GM23338 (cell line): Measurements from ENCODE around the gene PDXK. TPM values are rescaled to one million over a fixed set of nuclear protein-coding genes. Genes with fewer than 3 reads are reported as not detected.

Experiments
- ATAC-seq: fragments of 200-7000 bp; cut with Tn5 transposase; 3 replicates; pipeline ENCODE4 v1.9.1; 2020
- DNase-seq: peaks from one replicate; pipeline ENCODE4 v3.0.0-alpha.2; 2015; ENCODE audit warnings: low spot score
- H2AFZ ChIP-seq: fragments of 200-600 bp; sonication (generic); 2 replicates; pipeline ENCODE4 v1.8.0; 2016; ENCODE audit warnings: antibody characterized with exemption, mild to moderate bottlenecking, moderate library complexity
- H3F3A ChIP-seq: fragments of 200-600 bp; sonication (generic); replicated peaks from 2 replicates; pipeline ENCODE4 v1.8.0; 2017; ENCODE audit warnings: antibody characterized with exemption, mixed run types, low read depth
- H3K27ac ChIP-seq: fragments of 200-600 bp; sonication (generic); 2 replicates; pipeline ENCODE4 v1.6.1; 2016; ENCODE audit warnings: low read depth
- H3K27me3 ChIP-seq: fragments of 200-600 bp; sonication (generic); 2 replicates; pipeline ENCODE4 v1.8.0; 2016; ENCODE audit warnings: mild to moderate bottlenecking, mixed run types, moderate library complexity; ENCODE audit not compliant: insufficient read depth
- H3K36me3 ChIP-seq: fragments of 200-600 bp; sonication (generic); 2 replicates; pipeline ENCODE4 v1.8.0; 2016; ENCODE audit warnings: mild to moderate bottlenecking; ENCODE audit not compliant: insufficient read depth
- H3K4me1 ChIP-seq: fragments of 200-600 bp; sonication (generic); 2 replicates; pipeline ENCODE4 v1.8.0; 2016; ENCODE audit warnings: mild to moderate bottlenecking, moderate library complexity; ENCODE audit not compliant: insufficient read depth
- H3K4me2 ChIP-seq: fragments of 200-600 bp; sonication (generic); 2 replicates; pipeline ENCODE4 v1.7.1; 2017; ENCODE audit warnings: mixed run types
- H3K4me3 ChIP-seq: fragments of 200-600 bp; sonication (generic); 2 replicates; pipeline ENCODE4 v1.6.1; 2016; ENCODE audit warnings: mixed run types
- H3K79me2 ChIP-seq: fragments of 200-600 bp; sonication (generic); replicated peaks from 2 replicates; pipeline ENCODE4 v1.8.0; 2017; ENCODE audit warnings: mild to moderate bottlenecking; ENCODE audit not compliant: insufficient read depth
- H3K9me2 ChIP-seq: fragments of 200-600 bp; sonication (generic); 2 replicates; pipeline ENCODE4 v1.8.0; 2017; ENCODE audit not compliant: insufficient read depth
- H4K20me1 ChIP-seq: fragments of 200-600 bp; sonication (generic); replicated peaks from 2 replicates; pipeline ENCODE4 v1.8.0; 2017; ENCODE audit warnings: mild to moderate bottlenecking; ENCODE audit not compliant: insufficient read depth
- H3K27ac Mint-ChIP-seq: 2 replicates; pipeline ENCODE4 v1.8.0; 2020; ENCODE audit warnings: inconsistent platforms, mild to moderate bottlenecking, moderate library complexity, mixed read lengths
- H3K27me3 Mint-ChIP-seq: 3 replicates; pipeline ENCODE4 v1.8.0; 2022; ENCODE audit warnings: low read depth, mild to moderate bottlenecking, moderate library complexity, mixed read lengths, inconsistent platforms; ENCODE audit not compliant: insufficient read depth, poor library complexity
- H3K36me3 Mint-ChIP-seq: 3 replicates; pipeline ENCODE4 v1.8.0; 2021; ENCODE audit warnings: low read depth, mild to moderate bottlenecking, inconsistent platforms, moderate library complexity, mixed read lengths
- H3K4me1 Mint-ChIP-seq: 3 replicates; pipeline ENCODE4 v1.8.0; 2020; ENCODE audit warnings: mild to moderate bottlenecking, inconsistent platforms, mixed read lengths
- H3K4me3 Mint-ChIP-seq: 3 replicates; pipeline ENCODE4 v1.8.0; 2021; ENCODE audit warnings: moderate library complexity, mild to moderate bottlenecking, inconsistent platforms, mixed read lengths
- H3K9me3 Mint-ChIP-seq: 3 replicates; pipeline ENCODE4 v1.8.0; 2020; ENCODE audit warnings: moderate library complexity, mild to moderate bottlenecking, inconsistent platforms, mixed read lengths
- CREB1 ChIP-seq: fragments of 250-450 bp; sonication (Bioruptor Pico); IDR thresholded peaks from 2 replicates; pipeline ENCODE4 v1.5.0; 2020; ENCODE audit warnings: low read depth, mild to moderate bottlenecking, moderate library complexity
- CTCF ChIP-seq, 2 experiments: fragments of 200-600 bp in 1 of 2; sonication (generic) in 1 of 2; conservative IDR thresholded peaks; 2 replicates each; pipeline versions ENCODE4 v1.5.1 to v1.6.1; 2016 to 2017; ENCODE audit warnings: antibody characterized with exemption in 2 of 2, low read depth in 2 of 2, mild to moderate bottlenecking in 2 of 2, moderate library complexity in 1 of 2
- ETS1 ChIP-seq: IDR thresholded peaks from 2 replicates; pipeline ENCODE4 v1.6.1; 2016; ENCODE audit warnings: antibody characterized with exemption
- EZH2phosphoT487 ChIP-seq: fragments of 200-600 bp; sonication (generic); IDR thresholded peaks from one replicate; pipeline ENCODE4 v1.8.1; 2018; ENCODE audit warnings: antibody characterized with exemption; ENCODE audit not compliant: unreplicated experiment
- NANOG ChIP-seq: IDR thresholded peaks from 2 replicates; pipeline ENCODE4 v1.6.1; 2016; ENCODE audit warnings: antibody characterized with exemption, borderline replicate concordance
- POLR2AphosphoS5 ChIP-seq: IDR thresholded peaks from 2 replicates; pipeline ENCODE4 v1.6.1; 2016; ENCODE audit warnings: antibody characterized with exemption, low read depth
- STAT1 ChIP-seq: IDR thresholded peaks from one replicate; pipeline ENCODE4 v1.6.1; 2016; ENCODE audit warnings: antibody characterized with exemption; ENCODE audit not compliant: unreplicated experiment
- ZNF114 ChIP-seq: fragments of 250-450 bp; sonication (Bioruptor Pico); IDR thresholded peaks from 2 replicates; pipeline ENCODE4 v1.5.0; 2020; ENCODE audit warnings: mild to moderate bottlenecking, moderate library complexity
- ZNF331 ChIP-seq: fragments of 250-450 bp; sonication (Bioruptor Pico); IDR thresholded peaks from 2 replicates; pipeline ENCODE4 v1.5.0; 2020; ENCODE audit warnings: low read depth, mild to moderate bottlenecking, moderate library complexity
- ZNF462 ChIP-seq: fragments of 250-450 bp; sonication (Bioruptor Pico); IDR thresholded peaks from 2 replicates; pipeline ENCODE4 v1.5.0; 2020; ENCODE audit warnings: mild to moderate bottlenecking, moderate library complexity
- polyA plus RNA-seq: library from polyadenylated mRNA; unstranded; fragments of >200 nt; fragmentation: Nextera tagmentation; extraction: Ambion mirVana; gene quantifications from 2 replicates; pipeline ENCODE4 v1.2.1, GENCODE V29; 2016
- total RNA-seq: library from RNA; depleted of rRNA; stranded (reverse); fragments of >200 nt; shearing (Covaris generic); gene quantifications from 2 replicates; pipeline ENCODE4 v1.2.3, GENCODE V29; 2014

The PDXK gene
- total and polyA plus RNA-seq, 2 experiments from 2014 or later, result 53.2 to 66.3 TPM

GRCh38 chr21:43727519-43728153, 8.7 kb downstream of the PDXK start:
- H3K27ac Mint-ChIP-seq, result peak overlapping the region; percentile 94
- peak overlapping the region; percentile 89 for H3K4me3 Mint-ChIP-seq
- peaks cover 28% of the 10 kb centered on the region for H3K4me1 Mint-ChIP-seq
- DNase-seq (no peak), ATAC-seq (peak; percentile 14)
- Histone ChIP-seq H3K4me3 (peak overlapping the region; percentile 88), H4K20me1 (peaks cover 5% of the 10 kb centered on the region), H3K4me1 (peaks cover 7% of the 10 kb centered on the region; the same call in 1 of the 2 replicates), H3F3A (peaks cover 14% of the 10 kb centered on the region; the same call in 1 of the 2 replicates), H2AFZ (no peak overlapping the region), H3K36me3 (no peaks in the 10 kb centered on the region), H3K79me2 (peaks cover 63% of the 10 kb centered on the region), H3K9me2 (no peaks in the 10 kb centered on the region), H3K27me3 (no peaks in the 10 kb centered on the region), H3K4me2 (peak overlapping the region; percentile 95), H3K27ac (peak overlapping the region; percentile 96)
- peaks cover 7% of the 10 kb centered on the region; the same call in 2 of the 3 replicates for H3K36me3 Mint-ChIP-seq
- H3K9me3 Mint-ChIP-seq, result no peaks in the 10 kb centered on the region
- TF ChIP-seq CTCF (conservative IDR thresholded peaks at IDR 0.05; ENCODE audit: low read depth in 2 of 2) (peak; percentile 25 to 60; a peak in 3 of 4 replicates), STAT1 (no peak)
- peaks cover 20% of the 10 kb centered on the region for H3K27me3 Mint-ChIP-seq

DNA sequence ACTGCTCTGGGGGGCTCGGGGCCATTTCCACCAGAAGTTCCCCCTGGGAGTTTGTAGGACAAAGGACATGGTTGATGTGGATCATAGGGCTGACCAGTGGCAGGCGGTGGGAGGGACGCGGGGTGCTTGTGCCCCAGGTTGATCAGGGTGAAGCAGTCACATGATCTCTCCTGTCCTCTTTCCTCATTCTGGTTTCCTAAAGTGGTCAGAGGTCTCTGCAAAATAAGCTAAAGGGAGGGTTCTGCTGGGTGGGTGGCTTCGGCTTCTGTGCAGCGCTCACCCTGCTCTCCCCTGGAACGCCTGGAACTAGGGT, 9.2 kb downstream of the PDXK start:
- no peaks in the 10 kb centered on the region for H3K9me3 Mint-ChIP-seq
- ATAC-seq (peak; percentile 16), DNase-seq (no peak)
- Histone ChIP-seq H3K27ac (peak overlapping the region; percentile 96), H3F3A (peaks cover 14% of the 10 kb centered on the region; the same call in 1 of the 2 replicates), H3K4me3 (peak overlapping the region; percentile 88), H3K36me3 (no peaks in the 10 kb centered on the region), H3K4me2 (peak overlapping the region; percentile 95), H4K20me1 (peaks cover 8% of the 10 kb centered on the region), H3K27me3 (no peaks in the 10 kb centered on the region), H2AFZ (peak overlapping the region; percentile 90; the same call in 1 of the 2 replicates), H3K9me2 (no peaks in the 10 kb centered on the region), H3K4me1 (peaks cover 7% of the 10 kb centered on the region; the same call in 1 of the 2 replicates), H3K79me2 (peaks cover 61% of the 10 kb centered on the region)
- peak overlapping the region; percentile 89 for H3K4me3 Mint-ChIP-seq
- H3K4me1 Mint-ChIP-seq, result peaks cover 28% of the 10 kb centered on the region
- peaks cover 7% of the 10 kb centered on the region; the same call in 2 of the 3 replicates for H3K36me3 Mint-ChIP-seq
- H3K27me3 Mint-ChIP-seq, result peaks cover 20% of the 10 kb centered on the region
- H3K27ac Mint-ChIP-seq, result peak overlapping the region; percentile 94
- TF ChIP-seq STAT1 (no peak), POLR2AphosphoS5 (no peak), CREB1 (CRISPR knock-in tag) (no peak), ZNF114 (CRISPR knock-in tag) (no peak), NANOG (no peak), EZH2phosphoT487 (no peak), ETS1 (no peak), ZNF462 (CRISPR knock-in tag) (no peak), ZNF331 (CRISPR knock-in tag) (no peak), CTCF (conservative IDR thresholded peaks at IDR 0.05; ENCODE audit: low read depth in 2 of 2) (no peak)
